HL-60/S4 treated with retinoic acid at 250 ng/mL for 4 days and 3 days (cell line): ENCODE data around the gene SLC29A1.

Experiments used
- in situ Hi-C: fragments of 300-500 bp; cut with MboI; formaldehyde crosslinking; loops from 2 replicates; pipeline ENCODE4 v1.7.0; 2022; ENCODE audit warnings: low sequenced_read_pairs

The SLC29A1 gene

DNA sequence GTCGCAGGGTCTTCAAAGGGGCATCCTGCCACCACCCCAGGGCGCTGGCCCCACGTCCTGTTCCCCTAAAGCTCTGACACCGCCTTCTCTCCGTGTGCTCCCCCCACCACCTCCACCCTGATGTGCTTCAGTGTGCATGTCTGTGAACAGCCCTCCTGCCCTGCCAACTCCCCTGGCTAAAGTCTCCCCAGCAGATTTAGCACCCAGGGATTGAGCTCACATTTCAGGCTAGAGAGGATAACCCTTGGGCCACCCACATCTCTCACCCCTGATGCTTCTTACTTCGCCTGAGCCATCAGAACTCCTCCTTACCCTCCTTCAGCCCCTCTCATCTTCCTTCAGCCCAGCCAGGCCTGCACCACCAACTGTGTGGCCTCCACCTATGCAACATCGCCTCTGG is 54.4 kb downstream of the SLC29A1 start:
- in situ Hi-C loops, result no loop called here

DNA sequence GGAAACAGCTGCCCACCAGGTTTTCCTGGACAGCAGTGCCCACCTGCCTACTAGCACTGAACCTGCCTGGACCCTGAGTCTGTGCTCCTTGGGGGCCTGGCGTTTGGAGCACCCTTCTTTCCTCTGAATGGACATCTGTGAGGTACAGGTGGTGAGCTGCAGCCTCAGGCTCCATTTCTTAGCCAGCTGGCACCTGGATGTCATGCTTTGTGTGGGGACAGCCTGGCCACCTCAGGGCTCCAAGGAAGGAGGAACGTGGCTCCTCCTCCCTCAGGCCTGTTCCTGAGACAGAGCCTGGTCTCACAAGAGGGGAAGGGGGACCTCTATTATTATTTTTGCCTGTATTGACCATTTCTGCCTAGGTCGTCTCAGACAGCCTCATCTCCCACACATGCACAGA is 54.9 kb downstream of the SLC29A1 start:
- in situ Hi-C loops, result no loop called here

DNA sequence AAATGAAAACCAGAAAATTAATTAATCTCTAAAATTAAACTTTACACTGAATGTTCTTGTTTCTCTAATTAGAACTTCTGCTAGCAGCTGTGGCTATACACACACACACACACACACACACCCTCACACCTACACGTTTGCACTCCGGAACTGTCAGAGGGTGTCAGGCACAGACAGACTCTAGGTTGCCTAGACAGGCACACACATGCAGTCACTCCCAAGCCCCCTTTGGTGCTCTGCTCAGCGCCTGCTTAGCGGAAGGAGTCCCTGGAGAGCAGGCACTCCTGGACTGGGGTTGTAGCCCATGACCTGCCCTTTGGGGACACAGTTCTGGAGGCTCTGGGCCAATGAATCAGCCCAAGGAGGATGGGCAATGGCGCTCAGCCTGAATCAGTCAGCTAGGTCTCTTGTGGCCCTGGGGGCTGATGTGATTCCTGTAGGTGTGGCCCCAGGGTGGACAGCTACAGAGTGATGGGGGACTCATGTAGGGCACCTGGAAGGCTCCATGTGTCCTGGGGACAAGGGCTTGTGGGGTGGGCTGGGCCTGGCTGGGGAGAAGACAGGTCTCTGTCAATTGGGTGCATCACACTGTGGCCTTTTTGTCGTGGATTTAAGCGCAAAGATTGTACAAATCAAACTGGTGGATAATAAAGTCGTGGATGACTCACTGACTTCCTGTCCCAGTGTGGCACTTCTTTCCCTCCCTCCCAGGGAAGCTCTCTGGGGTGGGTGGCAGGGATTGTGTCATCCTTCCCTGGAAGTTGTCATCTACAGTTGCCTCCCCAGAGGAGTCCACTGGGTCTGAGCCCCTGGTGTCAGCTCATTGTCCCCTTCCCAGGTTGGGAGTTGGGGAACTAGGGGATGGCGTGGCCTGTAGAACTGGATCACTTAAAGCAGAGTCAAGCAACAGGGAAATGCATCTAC is 55.6 kb downstream of the SLC29A1 start:
- in situ Hi-C loops, result no loop called here
